HCT116 (cell line): ENCODE data around the gene FRZB. TPM values are rescaled to one million over a fixed set of nuclear protein-coding genes. Genes with fewer than 3 reads are reported as not detected.
A peak's percentile ranks its signal among the peaks of the same experiment; 100 is the strongest.

Experiments used
- ATAC-seq: fragments of 200-7000 bp; cut with Tn5 transposase; 2 replicates; pipeline ENCODE4 v1.9.1; 2020; ENCODE audit warnings: mild to moderate bottlenecking, moderate library complexity
- Bru-seq: library from RNA; stranded (reverse); fragments of 400-500 nt; gene quantifications from one replicate; lab custom pipeline; 2021; lab: Mats Ljungman, UMichigan
- BruChase-seq, 2 experiments: library from RNA; stranded (reverse); fragments of 400-500 nt; gene quantifications; one replicate each; lab custom pipeline; 2021; lab: Mats Ljungman, UMichigan
- BruUV-seq: library from RNA; stranded (reverse); fragments of 400-500 nt; replicated peaks from 2 replicates; lab custom pipeline; 2021; lab: Mats Ljungman, UMichigan
- CTCF ChIA-PET: fragments of 300-600 bp; sonication (Branson Sonifier 250); formaldehyde crosslinking; loops from one replicate; lab custom pipeline; 2021; ENCODE audit warnings: antibody characterized with exemption; lab: Charles Lee
- POLR2A ChIA-PET: fragments of 300-600, 350-600 bp; sonication (Branson Sonifier 250); formaldehyde crosslinking; loops from one replicate; lab custom pipeline; 2021; ENCODE audit warnings: antibody characterized with exemption; lab: Charles Lee
- RAD21 ChIA-PET, 2 experiments: fragments of 300-600 bp; sonication (Branson Sonifier 250); formaldehyde crosslinking; loops; one replicate each; lab custom pipeline; 2023; ENCODE audit warnings: low total read pairs in 2 of 2; ENCODE audit not compliant: uncharacterized antibody in 2 of 2, unreplicated experiment in 2 of 2, low non-redundant PET in 1 of 2; lab: Charles Lee
- DNase-seq: peaks from one replicate; pipeline ENCODE4 v3.0.0-alpha.2; 2010; ENCODE audit warnings: low read depth, low spot score
- H2AFZ ChIP-seq: fragments of 200-600 bp; shearing (Covaris generic), sonication (generic); 2 replicates; pipeline ENCODE4 v1.6.1; 2017; ENCODE audit warnings: low read depth, mixed run types, mixed read lengths, antibody characterized with exemption, low read length; ENCODE audit not compliant: poor library complexity, severe bottlenecking
- H3K27ac ChIP-seq: 2 replicates; pipeline ENCODE4 v1.5.1; 2012; ENCODE audit warnings: low read depth, low read length
- H3K27me3 ChIP-seq: fragments of 200-600 bp; sonication (generic); 2 replicates; pipeline ENCODE4 v1.6.1; 2016; ENCODE audit warnings: mixed run types, low read length, mixed read lengths; ENCODE audit not compliant: insufficient read depth
- H3K36me3 ChIP-seq, 2 experiments: fragments of 200-500 bp in 1 of 2; fragments of 200-600 bp in 1 of 2; sonication (Bioruptor generic) in 1 of 2; sonication (generic) in 1 of 2; 2 replicates each; pipeline versions ENCODE4 v1.5.1 to v1.6.1; 2014 to 2016; ENCODE audit warnings: low read length in 2 of 2, inconsistent platforms in 1 of 2, mixed read lengths in 1 of 2, mixed run types in 1 of 2; ENCODE audit not compliant: insufficient read depth in 2 of 2, control insufficient read depth in 1 of 2
- H3K4me1 ChIP-seq, 2 experiments: fragments of 200-600 bp in 1 of 2; sonication (generic) in 1 of 2; 2 replicates each; pipeline versions ENCODE4 v1.5.1 to v1.6.1; 2012 to 2017; ENCODE audit warnings: low read length in 2 of 2, inconsistent platforms in 1 of 2, mild to moderate bottlenecking in 1 of 2, mixed read lengths in 1 of 2, mixed run types in 1 of 2, moderate library complexity in 1 of 2; ENCODE audit not compliant: insufficient read depth in 2 of 2, control insufficient read depth in 1 of 2
- H3K4me2 ChIP-seq: fragments of 200-600 bp; sonication (generic); 2 replicates; pipeline ENCODE4 v1.6.1; 2017; ENCODE audit warnings: mixed run types, low read length, mixed read lengths
- H3K4me3 ChIP-seq, 2 experiments: fragments of 200-600 bp in 1 of 2; sonication (generic) in 1 of 2; replicated peaks in 1 of 2; 2 replicates each; pipeline ENCODE4 v1.5.1; 2011 to 2016; ENCODE audit warnings: low read length in 2 of 2, control low read depth in 1 of 2, low read depth in 1 of 2, mild to moderate bottlenecking in 1 of 2, mixed read lengths in 1 of 2, mixed run types in 1 of 2
- H3K79me2 ChIP-seq: fragments of 200-600 bp; sonication (generic); 2 replicates; pipeline ENCODE4 v1.6.1; 2017; ENCODE audit warnings: mild to moderate bottlenecking, mixed run types, low read length, moderate library complexity, mixed read lengths; ENCODE audit not compliant: insufficient read depth
- H3K9ac ChIP-seq: fragments of 200-600 bp; sonication (generic); 2 replicates; pipeline ENCODE4 v1.6.1; 2016; ENCODE audit warnings: low read length, mixed read lengths
- H3K9me2 ChIP-seq: fragments of 200-600 bp; sonication (generic), shearing (Covaris generic); 2 replicates; pipeline ENCODE4 v1.6.1; 2017; ENCODE audit warnings: mixed run types, mild to moderate bottlenecking, moderate library complexity; ENCODE audit not compliant: insufficient read depth
- H3K9me3 ChIP-seq, 2 experiments: fragments of 200-500 bp in 1 of 2; fragments of 200-600 bp in 1 of 2; sonication (Bioruptor generic) in 1 of 2; sonication (generic) in 1 of 2; 2 replicates each; pipeline ENCODE4 v1.6.1; 2014 to 2017; ENCODE audit warnings: low read length in 2 of 2, mixed read lengths in 2 of 2, inconsistent platforms in 1 of 2, low read depth in 1 of 2, mild to moderate bottlenecking in 1 of 2, mixed run types in 1 of 2, moderate library complexity in 1 of 2; ENCODE audit not compliant: control insufficient read depth in 1 of 2, insufficient read depth in 1 of 2
- H4K20me1 ChIP-seq: fragments of 200-600 bp; sonication (generic), shearing (Covaris generic); 2 replicates; pipeline ENCODE4 v1.6.1; 2017; ENCODE audit warnings: mixed run types, mild to moderate bottlenecking, moderate library complexity; ENCODE audit not compliant: insufficient read depth
- ATF3 ChIP-seq: IDR thresholded peaks from 2 replicates; pipeline ENCODE4 v1.6.1; 2012
- CBX3 ChIP-seq: IDR thresholded peaks from 2 replicates; pipeline ENCODE4 v1.6.1; 2012; ENCODE audit warnings: low read depth
- CEBPB ChIP-seq: IDR thresholded peaks from 2 replicates; pipeline ENCODE4 v1.6.1; 2012; ENCODE audit warnings: low read depth
- EGR1 ChIP-seq: IDR thresholded peaks from 2 replicates; pipeline ENCODE4 v1.6.1; 2012; ENCODE audit warnings: low read depth
- ELF1 ChIP-seq: IDR thresholded peaks from 2 replicates; pipeline ENCODE4 v1.6.1; 2012; ENCODE audit warnings: low read depth, borderline replicate concordance
- EZH2 ChIP-seq: fragments of 200-600 bp; sonication (generic); IDR thresholded peaks from 2 replicates; pipeline ENCODE4 v1.6.1; 2017; ENCODE audit warnings: antibody characterized with exemption, mixed run types
- EZH2phosphoT487 ChIP-seq: fragments of 200-600 bp; IDR thresholded peaks from 2 replicates; pipeline ENCODE4 v1.6.1; 2018; ENCODE audit warnings: antibody characterized with exemption, borderline replicate concordance
- JUND ChIP-seq: IDR thresholded peaks from 2 replicates; pipeline ENCODE4 v1.6.1; 2012
- POLR2A ChIP-seq: IDR thresholded peaks from 2 replicates; pipeline ENCODE4 v1.7.0; 2011; ENCODE audit warnings: borderline replicate concordance; ENCODE audit not compliant: insufficient read depth, insufficient read length; ENCODE audit errors: extremely low read depth
- POLR2AphosphoS5 ChIP-seq: IDR thresholded peaks from 2 replicates; pipeline ENCODE4 v1.6.1; 2011; ENCODE audit warnings: mild to moderate bottlenecking, low read depth, low read length, moderate library complexity
- RAD21 ChIP-seq: IDR thresholded peaks from 2 replicates; pipeline ENCODE4 v1.6.1; 2012; ENCODE audit warnings: low read depth, mild to moderate bottlenecking
- SIN3A ChIP-seq: IDR thresholded peaks from 2 replicates; pipeline ENCODE4 v1.6.1; 2012; ENCODE audit warnings: low read depth
- SP1 ChIP-seq: IDR thresholded peaks from 2 replicates; pipeline ENCODE4 v1.6.1; 2012; ENCODE audit warnings: low read depth
- SRF ChIP-seq: IDR thresholded peaks from 2 replicates; pipeline ENCODE4 v1.6.1; 2012; ENCODE audit warnings: low read depth
- YY1 ChIP-seq: IDR thresholded peaks from 2 replicates; pipeline ENCODE4 v1.6.1; 2011; ENCODE audit warnings: low read length, low read depth, moderate library complexity, mild to moderate bottlenecking; ENCODE audit not compliant: insufficient replicate concordance; ENCODE audit errors: extremely low read depth
- ZFX ChIP-seq: fragments of 450-650 bp; IDR thresholded peaks from 2 replicates; pipeline ENCODE4 v1.6.1; 2017
- intact Hi-C: fragments of 100-400 bp; cut with micrococcal nuclease; formaldehyde crosslinking; loops from 2 replicates; pipeline ENCODE4 v1.10.0; 2022
- long read RNA-seq: library from polyadenylated mRNA; unstranded; transcript quantifications from one replicate; pipeline ENCODE4 v2.0.0, GENCODE V29; 2021; ENCODE audit not compliant: unreplicated experiment
- polyA plus RNA-seq: library from polyadenylated mRNA; unstranded; fragments of >200 nt; gene quantifications from 2 replicates; pipeline ENCODE4 v1.2.1, GENCODE V29; 2012; ENCODE audit warnings: missing spikeins
- total RNA-seq: library from RNA; stranded (reverse); gene quantifications from one replicate; pipeline ENCODE4 v1.2.1, GENCODE V29; 2021; ENCODE audit not compliant: unreplicated experiment
- TF ChIP-seq, protein P1 (sequence below), 3 experiments: fragments of 200-600 bp in 1 of 3; sonication (generic) in 1 of 3; IDR thresholded peaks in 2 of 3; conservative IDR thresholded peaks in 1 of 3; 2 replicates each; pipeline ENCODE4 v1.5.1; 2012 to 2017; ENCODE audit warnings: low read depth in 2 of 3, low read length in 2 of 3, antibody characterized with exemption in 1 of 3, borderline replicate concordance in 1 of 3, control low read depth in 1 of 3, mild to moderate bottlenecking in 1 of 3, mixed read lengths in 1 of 3, mixed run types in 1 of 3, moderate library complexity in 1 of 3; ENCODE audit not compliant: insufficient read depth in 1 of 3
- TF ChIP-seq, protein P2 (sequence below): IDR thresholded peaks from 2 replicates; pipeline ENCODE4 v1.6.1; 2011; ENCODE audit warnings: mild to moderate bottlenecking, low read length, moderate library complexity; ENCODE audit not compliant: insufficient replicate concordance; ENCODE audit errors: extremely low read depth

The FRZB gene
- total RNA-seq (0.49 TPM), Bru-seq, nascent RNA (percentile 49 among the genes with signal in this experiment), BruChase-seq, experiment 1, labeled RNA remaining after a 6-hour chase (percentile 76 among the genes with signal in this experiment), BruChase-seq, experiment 2, labeled RNA remaining after a 2-hour chase (percentile 81 among the genes with signal in this experiment)
- polyA plus RNA-seq = 0.09 and 0.20 TPM in 2 replicates
- long read RNA-seq, partial matches to known transcripts = 0 of 1 reads
- long read RNA-seq, other reads (novel, unspliced or antisense) = 0 of 1 reads

DNA sequence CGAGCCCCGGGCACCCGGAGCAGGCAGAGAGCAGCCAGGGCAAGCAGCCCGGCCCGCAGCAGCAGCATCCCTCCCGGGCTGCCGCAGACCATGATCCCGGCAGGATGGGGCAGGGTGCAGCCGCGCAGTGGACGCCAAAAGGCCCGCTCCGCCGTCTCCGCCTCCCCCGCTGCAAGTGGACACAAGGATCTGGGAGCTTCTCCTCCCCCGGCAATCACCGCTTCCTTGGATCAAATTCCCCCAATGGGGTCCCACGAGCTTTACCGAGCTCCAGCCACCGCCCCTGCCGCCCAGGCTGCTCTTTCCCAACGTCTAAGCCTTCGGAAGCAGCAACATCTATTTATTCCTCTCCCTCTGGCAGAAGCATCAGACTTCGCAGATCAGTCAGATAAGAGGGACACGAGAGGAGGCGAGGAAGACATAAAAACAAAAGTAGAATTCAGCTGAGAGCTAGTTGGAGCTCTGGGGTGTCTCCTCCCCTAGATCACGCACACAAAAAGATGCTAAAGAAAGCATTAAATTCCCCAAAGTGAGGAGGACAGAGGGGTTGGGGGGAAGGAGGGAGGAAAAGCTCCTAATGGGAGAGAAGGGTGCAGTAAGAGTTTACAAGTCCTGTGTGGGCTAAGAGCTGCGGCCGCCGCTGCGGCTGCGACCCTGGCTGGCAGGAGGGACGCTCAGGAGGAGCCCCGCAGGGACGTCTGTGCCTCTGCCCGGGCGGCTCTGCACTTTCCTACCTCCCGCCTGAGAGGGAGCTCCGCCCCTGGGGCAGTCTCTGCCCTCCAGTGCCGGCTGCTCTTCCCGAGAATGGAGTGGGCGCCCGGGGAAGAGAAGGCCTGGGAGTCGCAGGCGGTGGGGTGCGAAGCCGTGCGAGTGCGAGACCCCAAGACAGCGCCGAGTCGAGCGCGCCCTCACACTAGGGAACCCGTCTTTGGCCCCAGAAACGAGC lies at the start of gene FRZB:
Gene FRZB, minus strand, starts transcription at position 177 of the 946 bp plus-strand sequence. Its CDS starts 85 bp downstream, at position 92.
- no peaks in the 10 kb centered on the region for H3K9me2 ChIP-seq
- no peaks in the 10 kb centered on the region for H3K4me1 ChIP-seq
- no peak for TF ChIP-seq ELF1
- TF ChIP-seq, protein P1, sequence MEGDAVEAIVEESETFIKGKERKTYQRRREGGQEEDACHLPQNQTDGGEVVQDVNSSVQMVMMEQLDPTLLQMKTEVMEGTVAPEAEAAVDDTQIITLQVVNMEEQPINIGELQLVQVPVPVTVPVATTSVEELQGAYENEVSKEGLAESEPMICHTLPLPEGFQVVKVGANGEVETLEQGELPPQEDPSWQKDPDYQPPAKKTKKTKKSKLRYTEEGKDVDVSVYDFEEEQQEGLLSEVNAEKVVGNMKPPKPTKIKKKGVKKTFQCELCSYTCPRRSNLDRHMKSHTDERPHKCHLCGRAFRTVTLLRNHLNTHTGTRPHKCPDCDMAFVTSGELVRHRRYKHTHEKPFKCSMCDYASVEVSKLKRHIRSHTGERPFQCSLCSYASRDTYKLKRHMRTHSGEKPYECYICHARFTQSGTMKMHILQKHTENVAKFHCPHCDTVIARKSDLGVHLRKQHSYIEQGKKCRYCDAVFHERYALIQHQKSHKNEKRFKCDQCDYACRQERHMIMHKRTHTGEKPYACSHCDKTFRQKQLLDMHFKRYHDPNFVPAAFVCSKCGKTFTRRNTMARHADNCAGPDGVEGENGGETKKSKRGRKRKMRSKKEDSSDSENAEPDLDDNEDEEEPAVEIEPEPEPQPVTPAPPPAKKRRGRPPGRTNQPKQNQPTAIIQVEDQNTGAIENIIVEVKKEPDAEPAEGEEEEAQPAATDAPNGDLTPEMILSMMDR (IDR thresholded peaks at IDR 0.05 in 2 of 3, conservative IDR thresholded peaks at IDR 0.05 in 1 of 3; ENCODE audit: borderline replicate concordance in 1 of 3, insufficient read depth in 1 of 3, low read depth in 2 of 3, low read length in 2 of 3) = no peak
- no peak for TF ChIP-seq CEBPB
- TF ChIP-seq POLR2AphosphoS5 = no peak
- TF ChIP-seq ATF3 = no peak
- no peak for TF ChIP-seq EZH2phosphoT487
- TF ChIP-seq SIN3A = no peak
- no peak for TF ChIP-seq YY1
- TF ChIP-seq RAD21 = no peak
- TF ChIP-seq EZH2 = no peak
- no peak for TF ChIP-seq SP1
- no peak for TF ChIP-seq ZFX
- no peak for TF ChIP-seq POLR2A
- no peak for TF ChIP-seq EGR1
- TF ChIP-seq, protein P2, sequence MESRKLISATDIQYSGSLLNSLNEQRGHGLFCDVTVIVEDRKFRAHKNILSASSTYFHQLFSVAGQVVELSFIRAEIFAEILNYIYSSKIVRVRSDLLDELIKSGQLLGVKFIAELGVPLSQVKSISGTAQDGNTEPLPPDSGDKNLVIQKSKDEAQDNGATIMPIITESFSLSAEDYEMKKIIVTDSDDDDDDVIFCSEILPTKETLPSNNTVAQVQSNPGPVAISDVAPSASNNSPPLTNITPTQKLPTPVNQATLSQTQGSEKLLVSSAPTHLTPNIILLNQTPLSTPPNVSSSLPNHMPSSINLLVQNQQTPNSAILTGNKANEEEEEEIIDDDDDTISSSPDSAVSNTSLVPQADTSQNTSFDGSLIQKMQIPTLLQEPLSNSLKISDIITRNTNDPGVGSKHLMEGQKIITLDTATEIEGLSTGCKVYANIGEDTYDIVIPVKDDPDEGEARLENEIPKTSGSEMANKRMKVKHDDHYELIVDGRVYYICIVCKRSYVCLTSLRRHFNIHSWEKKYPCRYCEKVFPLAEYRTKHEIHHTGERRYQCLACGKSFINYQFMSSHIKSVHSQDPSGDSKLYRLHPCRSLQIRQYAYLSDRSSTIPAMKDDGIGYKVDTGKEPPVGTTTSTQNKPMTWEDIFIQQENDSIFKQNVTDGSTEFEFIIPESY = no peak
- no peak for TF ChIP-seq JUND
- TF ChIP-seq CBX3 = no peak
- no peak for TF ChIP-seq SRF
- TF ChIP-seq, all 23 proteins: peak for 0
- ATAC-seq = no peak
- intact Hi-C loops = no loop called here
- Histone ChIP-seq H3K27me3 (no peaks in the 10 kb centered on the region), H2AFZ (no peak within 1 kb of the TSS), H3K4me3 (no peak within 1 kb of the TSS), H4K20me1 (no peaks in the 10 kb centered on the region), H3K27ac (no peak within 1 kb of the TSS), H3K4me2 (no peak within 1 kb of the TSS), H3K36me3 (no peaks in the 10 kb centered on the region), H3K9ac (no peak within 1 kb of the TSS), H3K9me3 (no peaks in the 10 kb centered on the region), H3K79me2 (no peaks in the 10 kb centered on the region)
- ChIA-PET CTCF (no interaction called here), RAD21 (no interaction called here), POLR2A (no interaction called here)
- DNase-seq = no peak
- BruUV-seq = no TSS peak
